NCI-H187 treated with DMSO at 0.1 percent for 48 hours (cell line): Measurements from ENCODE around the gene TBC1D16.
"Not testable (repeated sequence)": the region's sequence is repeated elsewhere in the genome, so short reads cannot be mapped to it uniquely, and the experiment has no call there.

Experiments used
- DNase-seq: peaks from one replicate; lab custom pipeline; 2025; lab: John Stamatoyannopoulos, UW

TBC1D16 gene

DNA sequence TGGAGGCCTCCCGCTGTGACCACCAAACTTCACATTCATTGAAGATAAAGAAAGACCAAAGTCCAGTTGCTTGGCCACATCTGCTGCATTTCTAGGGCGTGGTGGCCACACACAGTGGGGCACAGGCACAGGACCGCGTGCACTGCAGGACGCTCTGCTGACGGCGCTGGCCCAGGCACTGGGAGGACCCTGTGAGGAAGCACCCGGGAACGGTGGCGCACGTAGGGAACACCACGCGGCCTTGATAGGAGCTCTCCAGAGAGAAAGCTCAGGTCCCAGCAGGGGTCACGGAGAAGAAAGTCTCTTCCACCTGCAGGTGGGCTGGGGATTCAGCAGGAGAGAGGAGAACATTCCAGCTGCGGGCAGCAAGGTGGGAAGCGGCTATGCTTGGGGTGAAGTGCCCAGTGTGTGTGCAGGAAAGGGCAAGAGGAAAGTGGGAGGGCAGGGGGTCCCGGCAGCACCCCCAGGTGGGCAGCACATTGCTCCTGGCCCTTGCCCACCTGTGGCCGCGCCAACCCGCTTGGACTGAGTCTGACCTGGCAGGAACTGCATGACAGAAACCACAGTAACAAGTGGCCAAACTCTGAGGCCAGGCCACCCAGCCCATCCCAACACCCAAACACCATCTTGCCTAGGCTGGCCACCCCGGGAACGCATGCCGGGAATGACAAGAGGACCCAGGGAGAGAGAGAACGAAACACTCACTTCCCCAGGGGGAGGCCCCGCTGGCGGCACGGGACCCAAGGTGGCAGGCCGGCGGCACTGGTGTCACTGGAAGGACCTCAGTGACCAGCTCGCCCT lies 32.8 kb downstream of the TBC1D16 start:
- no peak for DNase-seq

- no peak for DNase-seq
These were observed 33.5 kb downstream of the TBC1D16 start for GRCh38 chr17:80002070-80002641.

DNA sequence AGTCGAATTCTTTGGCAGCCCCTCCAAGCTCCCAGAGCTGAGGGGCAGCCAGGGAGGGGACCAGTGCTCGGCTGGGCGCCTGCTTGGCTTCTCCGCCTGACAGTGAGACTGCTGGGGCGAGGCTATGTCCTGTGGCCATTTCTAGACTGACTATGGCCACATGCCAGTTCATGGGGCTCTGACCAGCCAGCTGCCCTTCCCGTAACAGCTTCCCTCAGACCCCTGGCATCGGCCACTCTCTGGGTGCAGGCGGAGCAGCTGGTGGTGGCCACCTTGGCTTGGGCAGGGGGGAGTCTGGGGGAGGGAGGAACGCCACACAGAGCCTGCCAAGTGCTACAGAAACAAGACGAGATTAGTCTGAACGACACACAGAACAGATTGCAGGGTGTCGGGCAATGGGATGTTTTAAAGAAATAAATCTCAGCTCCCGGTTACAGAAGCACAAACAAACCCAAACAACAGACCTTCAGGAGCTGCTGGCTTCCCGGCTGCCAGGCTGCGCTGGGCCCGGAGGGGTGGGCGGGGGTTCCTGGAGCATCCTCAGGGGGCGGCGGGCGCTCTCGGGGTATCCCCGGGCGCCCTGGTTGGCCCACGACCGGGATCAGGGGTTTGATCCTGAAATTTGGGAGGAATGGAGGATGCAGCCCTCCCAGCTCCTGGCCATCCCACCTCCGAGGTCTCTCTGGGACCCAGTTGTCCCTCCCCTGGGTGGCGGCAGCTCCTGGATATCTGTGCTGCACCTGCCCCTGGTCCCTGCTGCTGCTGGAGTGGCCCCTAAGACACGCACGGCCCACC lies 34.5 kb downstream of the TBC1D16 start:
- no peak for DNase-seq

DNA sequence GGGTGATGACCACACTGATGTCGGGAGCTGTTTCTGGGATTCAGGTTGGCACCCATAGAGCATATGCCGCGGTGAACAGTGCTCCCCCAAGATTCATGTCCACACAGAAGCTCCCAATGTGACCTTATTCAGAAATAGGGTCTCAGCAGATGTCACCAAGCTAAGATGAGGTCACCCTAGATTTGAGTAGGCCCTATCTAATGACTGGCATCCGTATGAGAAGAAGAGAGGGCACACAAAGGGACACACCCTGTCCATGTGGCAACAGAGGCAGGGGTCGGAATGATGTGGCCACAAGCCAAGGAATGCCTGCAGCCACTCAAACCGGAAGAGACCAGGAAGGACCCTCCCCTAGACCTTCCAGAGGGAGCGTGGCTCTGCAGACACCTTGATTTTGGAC lies 35.5 kb downstream of the TBC1D16 start:
- DNase-seq: no peak

DNA sequence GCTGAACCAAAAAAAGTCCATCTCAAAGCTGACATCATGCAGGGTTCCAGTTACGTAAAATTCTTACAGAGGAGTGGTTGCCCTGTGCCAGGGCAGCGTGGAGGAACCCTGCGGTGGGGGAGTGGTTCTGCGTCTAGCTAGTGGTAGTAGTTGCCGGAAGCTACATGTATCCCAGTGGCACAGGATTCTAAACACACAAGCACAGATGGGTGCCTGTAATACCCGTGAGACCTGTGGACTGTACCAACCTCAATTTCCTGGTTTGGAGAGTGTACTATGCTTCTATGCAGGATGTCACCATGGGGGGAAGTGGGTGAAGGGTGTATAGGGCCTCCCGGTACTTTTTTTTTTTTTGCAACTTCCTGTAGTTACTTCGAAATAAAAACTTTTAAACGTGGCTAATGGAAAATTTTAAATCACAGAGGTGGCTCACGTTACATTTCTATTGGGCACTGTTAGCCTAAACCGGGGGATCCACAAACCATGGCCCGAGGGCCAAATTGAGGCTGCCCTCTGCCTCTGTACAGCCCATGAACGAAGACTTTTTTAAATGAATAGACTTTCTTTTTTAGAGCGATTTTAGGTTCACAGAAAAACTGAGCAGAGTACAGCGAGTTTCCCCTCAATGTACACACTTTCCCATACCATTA lies 38.5 kb downstream of the TBC1D16 start:
- no peak for DNase-seq

DNA sequence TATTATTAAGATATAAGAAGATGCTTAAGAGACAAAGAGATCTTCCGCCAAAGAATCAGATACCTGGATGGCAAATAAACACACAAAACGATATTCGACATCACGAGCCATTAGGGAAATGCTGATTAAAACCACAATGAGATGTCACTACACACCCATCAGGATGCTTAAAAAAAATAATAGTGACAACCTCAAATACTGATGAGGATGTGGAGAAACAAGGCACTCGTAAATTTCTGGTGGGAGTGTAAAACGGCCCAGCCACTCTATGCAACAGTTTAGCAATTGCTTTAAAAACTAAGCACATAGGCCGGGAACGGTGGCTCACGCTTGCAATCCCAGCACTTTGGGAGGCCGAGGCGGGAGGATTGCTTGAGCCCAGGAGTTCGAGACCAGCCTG lies 39.4 kb downstream of the TBC1D16 start:
- no peak for DNase-seq

DNA sequence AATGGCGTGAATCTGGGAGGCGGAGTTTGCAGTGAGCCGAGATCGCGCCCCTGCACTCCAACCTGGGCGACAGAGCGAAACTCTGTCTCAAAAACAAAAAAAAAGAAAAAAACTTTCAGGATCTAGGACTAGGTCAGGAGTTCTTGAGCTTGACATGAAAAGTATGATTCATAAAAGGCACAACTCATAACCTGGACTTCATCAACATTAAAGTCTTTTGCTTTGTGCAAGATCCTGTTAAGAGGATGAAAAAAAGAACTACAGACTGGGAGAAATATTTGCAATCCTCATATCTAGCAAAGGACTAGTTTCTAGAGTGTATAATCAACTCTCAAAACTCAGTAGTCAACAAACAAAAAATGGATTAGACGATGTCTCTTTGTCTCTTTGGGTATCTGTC lies 40.0 kb downstream of the TBC1D16 start:
- no peak for DNase-seq

DNA sequence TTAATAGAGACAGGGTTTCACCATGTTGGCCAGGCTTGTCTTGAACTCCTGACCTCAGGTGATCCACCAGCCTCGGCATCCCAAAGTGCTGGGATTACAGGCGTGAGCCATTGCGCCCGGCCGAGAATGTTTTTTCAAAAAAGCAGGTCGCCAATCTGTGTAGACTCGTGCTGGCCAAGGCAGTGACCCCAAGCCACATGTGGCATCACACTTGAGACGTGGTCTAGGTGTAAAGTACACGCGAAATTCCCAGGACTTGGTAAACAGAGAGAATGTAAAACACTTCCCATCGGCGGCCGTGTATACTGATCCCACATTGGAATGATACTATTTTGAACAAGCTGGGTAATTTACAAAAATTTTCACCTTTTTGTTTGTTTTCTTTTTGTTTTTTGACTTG lies 41.1 kb downstream of the TBC1D16 start:
- DNase-seq: no peak

DNA sequence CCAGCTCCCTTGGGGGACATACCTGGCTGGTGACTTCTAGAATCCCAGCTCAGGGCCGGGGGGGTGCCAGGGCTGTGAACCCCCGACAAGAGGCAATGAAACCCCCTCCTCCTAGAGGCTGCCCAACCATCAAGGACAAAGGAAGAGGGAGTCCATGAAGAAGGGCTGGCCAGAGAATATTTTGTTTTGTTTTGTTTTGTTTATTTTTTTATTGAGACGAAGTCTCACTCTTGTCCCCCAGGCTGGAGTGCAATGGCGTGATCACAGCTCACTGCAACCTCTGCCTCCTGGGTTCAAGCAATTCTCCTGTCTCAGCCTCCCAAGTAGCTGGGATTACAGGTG lies 41.5 kb downstream of the TBC1D16 start:
- not testable (repeated sequence) for DNase-seq

DNA sequence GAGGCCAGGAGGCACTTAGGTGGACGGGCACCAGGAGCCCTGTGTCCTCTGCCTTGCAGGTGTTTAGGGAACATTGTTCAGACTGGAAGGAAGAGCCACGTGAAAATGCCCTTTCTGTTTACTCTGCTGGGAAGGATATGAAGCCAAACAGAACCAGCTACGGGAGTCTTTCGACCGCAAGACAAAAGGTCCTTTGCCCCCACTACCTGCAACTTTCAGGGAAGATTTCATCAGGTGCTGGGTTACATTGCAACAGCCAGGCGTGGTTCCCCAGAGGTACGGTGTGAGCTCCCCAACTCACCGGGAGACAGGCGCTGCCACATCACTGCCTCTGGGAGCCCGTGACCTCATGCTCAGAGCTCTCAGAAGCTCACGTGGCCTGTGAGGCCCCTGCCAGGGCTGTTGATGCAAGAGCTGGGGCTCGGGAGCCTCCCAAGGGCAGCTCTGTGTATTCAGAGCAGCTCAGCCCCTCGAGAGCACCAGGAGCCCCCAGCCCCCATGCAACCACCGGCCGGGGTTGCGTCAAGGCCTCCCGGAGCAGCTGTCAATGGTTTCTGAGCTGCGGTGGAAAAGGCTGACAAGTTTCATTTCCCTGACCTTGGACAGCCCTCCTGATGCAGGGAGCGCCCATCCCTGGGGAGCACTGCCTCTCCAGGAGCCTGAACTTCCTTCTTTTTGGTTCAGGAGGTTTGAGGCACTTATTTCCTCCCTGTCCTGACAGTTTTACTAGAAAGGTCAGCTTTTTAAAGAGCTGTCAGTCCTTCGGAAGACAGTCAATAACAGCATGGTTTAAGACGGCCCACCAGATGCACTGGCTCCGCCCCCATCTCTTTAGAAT lies 42.1 kb downstream of the TBC1D16 start:
- no peak for DNase-seq

GRCh38 chr17:79992649-79993389 lies 42.9 kb downstream of the TBC1D16 start:
- DNase-seq: no peak

DNA sequence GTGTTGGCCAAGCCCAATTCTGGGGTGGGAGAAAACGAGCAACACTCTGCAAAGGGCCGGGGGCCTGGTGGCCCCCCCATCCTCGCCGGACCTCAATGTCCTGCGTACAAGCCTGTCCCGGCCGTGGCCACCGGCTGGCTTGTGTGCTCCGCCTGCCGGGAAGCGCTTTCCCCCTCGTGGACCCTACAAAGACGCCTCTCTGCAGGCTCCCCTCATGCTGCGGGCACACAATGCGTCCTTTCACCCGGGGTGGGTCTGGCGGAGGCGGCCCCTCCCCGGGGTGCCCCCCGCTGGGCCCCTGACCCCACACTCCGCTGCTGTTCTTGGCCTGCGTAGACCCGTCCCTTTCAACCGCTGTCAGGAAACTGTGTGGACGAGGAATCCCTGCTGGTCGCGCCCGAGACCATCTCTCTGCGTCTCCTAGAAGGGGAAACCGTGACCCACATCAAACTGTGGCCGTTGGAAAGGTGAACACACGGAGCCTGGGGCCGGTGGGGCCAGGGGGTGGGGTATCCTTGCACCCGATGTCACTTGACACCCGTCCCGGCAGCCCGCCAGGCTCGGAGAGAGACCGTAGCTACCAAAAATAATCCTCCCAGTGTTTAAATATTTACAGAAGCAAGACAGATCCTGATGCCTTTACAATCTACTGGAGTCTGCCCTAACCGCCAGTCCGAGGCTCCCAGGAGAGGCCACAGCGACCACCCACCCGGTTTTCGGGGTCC lies 43.6 kb downstream of the TBC1D16 start:
- DNase-seq: no peak

GRCh38 chr17:79991140-79991923 lies 44.3 kb downstream of the TBC1D16 start:
- no peak for DNase-seq

DNA sequence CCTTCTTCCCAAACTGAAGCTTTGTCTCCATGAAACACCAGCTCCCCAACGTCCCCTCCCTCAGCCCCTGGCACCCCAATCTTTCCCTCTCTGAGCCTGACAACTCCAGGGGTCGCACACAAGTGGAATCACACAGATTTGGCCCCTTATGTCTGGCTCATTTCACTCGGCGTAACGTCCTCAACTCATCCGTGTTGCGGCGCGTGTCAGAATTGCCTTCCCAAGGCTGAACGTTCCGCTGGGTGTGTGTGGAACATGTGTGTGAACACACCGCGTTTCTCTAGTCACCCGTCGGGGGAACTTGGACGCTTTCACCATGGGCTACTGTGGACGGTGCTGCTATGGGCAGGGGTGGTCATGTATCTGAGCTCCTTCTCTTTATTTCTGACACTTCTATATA lies 45.0 kb downstream of the TBC1D16 start:
- DNase-seq: no peak

- no peak for DNase-seq
These were observed 45.5 kb downstream of the TBC1D16 start for GRCh38 chr17:79990051-79990592.

GRCh38 chr17:79989106-79989835 lies 46.4 kb downstream of the TBC1D16 start:
- no peak for DNase-seq

GRCh38 chr17:79988185-79988971 lies 47.3 kb downstream of the TBC1D16 start:
- DNase-seq: no peak

GRCh38 chr17:79987935-79988184 lies 47.8 kb downstream of the TBC1D16 start:
- no peak for DNase-seq
